Ovary (tissue), 3 donors: ENCODE measurements around the gene ETV3L.

ENCODE experiments used
- EP300 ChIP-seq: sonication (generic); formaldehyde crosslinking; IDR thresholded peaks from one replicate; pipeline ENCODE4 v1.6.1; 2017; ENCODE audit warnings: antibody characterized with exemption
- POLR2A ChIP-seq: fragments of 450-650 bp; IDR thresholded peaks from one replicate; pipeline ENCODE4 v1.6.1; 2017; ENCODE audit warnings: antibody characterized with exemption, mild to moderate bottlenecking, moderate library complexity
- TF ChIP-seq, protein P1 (sequence below), 3 donors: fragments of 450-650 bp in 2 of 3; fragments of 200-600 bp in 1 of 3; IDR thresholded peaks; one replicate each; pipeline versions ENCODE4 v1.5.1 to v1.8.0; 2016 to 2022; ENCODE audit warnings: antibody characterized with exemption in 3 of 3, mild to moderate bottlenecking in 1 of 3
- donor health status: DM: no; HTN: no; CAD: no.

- TF ChIP-seq, protein P1, sequence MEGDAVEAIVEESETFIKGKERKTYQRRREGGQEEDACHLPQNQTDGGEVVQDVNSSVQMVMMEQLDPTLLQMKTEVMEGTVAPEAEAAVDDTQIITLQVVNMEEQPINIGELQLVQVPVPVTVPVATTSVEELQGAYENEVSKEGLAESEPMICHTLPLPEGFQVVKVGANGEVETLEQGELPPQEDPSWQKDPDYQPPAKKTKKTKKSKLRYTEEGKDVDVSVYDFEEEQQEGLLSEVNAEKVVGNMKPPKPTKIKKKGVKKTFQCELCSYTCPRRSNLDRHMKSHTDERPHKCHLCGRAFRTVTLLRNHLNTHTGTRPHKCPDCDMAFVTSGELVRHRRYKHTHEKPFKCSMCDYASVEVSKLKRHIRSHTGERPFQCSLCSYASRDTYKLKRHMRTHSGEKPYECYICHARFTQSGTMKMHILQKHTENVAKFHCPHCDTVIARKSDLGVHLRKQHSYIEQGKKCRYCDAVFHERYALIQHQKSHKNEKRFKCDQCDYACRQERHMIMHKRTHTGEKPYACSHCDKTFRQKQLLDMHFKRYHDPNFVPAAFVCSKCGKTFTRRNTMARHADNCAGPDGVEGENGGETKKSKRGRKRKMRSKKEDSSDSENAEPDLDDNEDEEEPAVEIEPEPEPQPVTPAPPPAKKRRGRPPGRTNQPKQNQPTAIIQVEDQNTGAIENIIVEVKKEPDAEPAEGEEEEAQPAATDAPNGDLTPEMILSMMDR (IDR thresholded peaks at IDR 0.05) = no peak
- TF ChIP-seq POLR2A (no peak), EP300 (no peak)
Observed at GRCh38 chr1:157103268-157103667, 3.7 kb upstream of the ETV3L start.
